ENCODE data around the gene FKBP15.

- TF ChIP-seq CTCF (conservative IDR thresholded peaks at IDR 0.05) (no peak), ZFX (IDR thresholded peaks at IDR 0.05) (0 out of 2 replicates have a peak, but pooled peaks have one; percentile 5)
Measured at GRCh38 chr9:113220467-113221002, 542 bp downstream of the FKBP15 start.
